Measurements from ENCODE around the gene RPL15.

Gene RPL15

GRCh38 chr3:23961913-23962312 lies 45.0 kb downstream of the RPL15 start:
- DNase-seq (ENCODE audit: low read depth in 2 of 2): no peak

GRCh38 chr3:23964537-23965235 lies 47.8 kb downstream of the RPL15 start:
- no peak for DNase-seq (ENCODE audit: low read depth in 2 of 2)

- no peak for DNase-seq (ENCODE audit: low read depth in 2 of 2)
These were observed 49.4 kb downstream of the RPL15 start for GRCh38 chr3:23966328-23966727.

- no peak for DNase-seq (ENCODE audit: low read depth in 2 of 2)
These were observed 51.7 kb downstream of the RPL15 start for GRCh38 chr3:23968463-23969184.

GRCh38 chr3:23969393-23969792 lies 52.5 kb downstream of the RPL15 start:
- DNase-seq (ENCODE audit: low read depth in 2 of 2): no peak

All from stimulated activated CD8-positive, alpha-beta memory T cell treated with anti-CD3 and anti-CD28 coated beads, Interleukin-15, amount 100 ng/mL, for 4 hours (primary cell).